Breast epithelium (tissue), 4 donors: ENCODE measurements around the gene LOXL3. TPM values are rescaled to one million over a fixed set of nuclear protein-coding genes. Genes with fewer than 3 reads are reported as not detected.

Source experiments
- DNase-seq, 2 donors: peaks; one replicate each; pipeline ENCODE4 v3.0.0-alpha.2; 2019; ENCODE audit warnings: low spot score in 2 of 2
- H3K27ac ChIP-seq, 2 donors: fragments of 200-600 bp; sonication (generic) in 1 of 2; one replicate each; pipeline ENCODE4 v1.5.1; 2016 to 2019; ENCODE audit warnings: mild to moderate bottlenecking in 1 of 2
- H3K27me3 ChIP-seq, 2 donors: fragments of 200-600 bp; sonication (generic) in 1 of 2; one replicate each; pipeline versions ENCODE4 v1.5.1 to v1.6.0; 2017 to 2019; ENCODE audit warnings: control low read depth in 1 of 2, mild to moderate bottlenecking in 1 of 2
- H3K36me3 ChIP-seq: fragments of 200-600 bp; one replicate; pipeline ENCODE4 v1.5.1; 2019
- H3K4me1 ChIP-seq, 2 donors: fragments of 200-600 bp; sonication (generic); one replicate each; pipeline ENCODE4 v1.5.1; 2016 to 2019; ENCODE audit warnings: control low read depth in 1 of 2
- H3K4me3 ChIP-seq, 3 donors: fragments of 200-600 bp; sonication (generic); 1 replicate in 2 of 3; 2 replicates in 1 of 3; pipeline ENCODE4 v1.5.1; 2016 to 2019; ENCODE audit warnings: mild to moderate bottlenecking in 3 of 3, moderate library complexity in 2 of 3
- H3K9me3 ChIP-seq, 2 donors: fragments of 200-600 bp; sonication (generic) in 1 of 2; one replicate each; pipeline ENCODE4 v1.5.1; 2016 to 2019; ENCODE audit warnings: control low read depth in 1 of 2
- POLR2A ChIP-seq: fragments of 450-650 bp; IDR thresholded peaks from one replicate; pipeline ENCODE4 v1.6.1; 2016; ENCODE audit warnings: antibody characterized with exemption, mild to moderate bottlenecking, moderate library complexity
- POLR2AphosphoS5 ChIP-seq, 3 donors: sonication (generic); formaldehyde crosslinking; IDR thresholded peaks; one replicate each; pipeline ENCODE4 v1.6.1; 2017; ENCODE audit warnings: antibody characterized with exemption in 3 of 3
- intact Hi-C: fragments of 100-400 bp; cut with DNase I; formaldehyde crosslinking; loops from one replicate; pipeline ENCODE4 v1.15.1; 2023; ENCODE audit warnings: low total_unique reads
- total RNA-seq, 3 donors: library from RNA; depleted of rRNA; stranded (reverse); fragments of >200 nt; gene quantifications; one replicate each; pipeline ENCODE4 v1.1.0, GENCODE V29; 2016
- TF ChIP-seq, protein P1 (sequence below), 3 donors: fragments of 450-650 bp; IDR thresholded peaks; one replicate each; pipeline ENCODE4 v1.5.1; 2016 to 2017; ENCODE audit warnings: antibody characterized with exemption in 3 of 3, mild to moderate bottlenecking in 3 of 3, moderate library complexity in 3 of 3

Gene LOXL3
- total RNA-seq, 3 donors from 2014 or later = 3.7 to 7.8 (median 6.6) TPM

DNA sequence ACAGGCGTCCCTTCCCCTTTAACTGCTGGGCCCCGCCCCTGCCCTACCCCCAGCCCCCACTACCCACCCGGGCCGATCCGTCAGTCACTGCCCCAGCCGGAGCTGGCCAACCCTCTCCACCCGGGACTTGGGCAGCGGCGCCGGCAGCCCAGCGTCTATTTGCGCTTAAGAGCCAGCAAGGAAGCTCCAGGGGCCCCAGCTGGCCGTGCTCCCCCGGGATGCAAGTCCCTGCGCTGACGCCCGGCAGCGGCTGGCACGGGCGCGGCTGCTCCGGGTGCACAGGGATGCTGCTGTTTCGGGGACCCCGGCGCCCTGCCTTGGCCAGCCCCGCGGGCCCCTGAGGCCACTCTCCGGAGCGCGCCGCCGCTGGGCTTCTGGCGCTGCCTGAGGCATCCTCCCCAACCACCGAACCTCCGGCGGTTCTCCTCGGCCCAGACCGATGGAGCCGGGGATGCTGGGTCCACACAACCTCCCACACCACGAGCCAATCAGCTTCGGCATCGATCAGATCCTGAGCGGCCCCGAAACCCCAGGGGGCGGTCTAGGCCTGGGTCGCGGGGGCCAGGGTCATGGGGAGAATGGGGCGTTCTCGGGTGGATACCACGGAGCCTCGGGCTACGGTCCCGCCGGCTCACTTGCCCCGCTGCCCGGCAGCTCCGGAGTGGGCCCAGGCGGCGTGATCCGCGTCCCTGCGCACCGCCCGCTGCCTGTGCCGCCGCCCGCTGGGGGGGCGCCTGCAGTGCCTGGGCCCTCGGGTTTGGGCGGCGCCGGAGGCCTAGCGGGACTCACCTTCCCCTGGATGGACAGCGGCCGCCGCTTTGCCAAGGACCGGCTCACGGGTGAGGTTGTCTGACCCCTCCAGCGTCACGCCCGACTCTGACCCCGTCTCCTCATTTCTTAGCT, 39.1 kb downstream of the LOXL3 start, which contains the start of gene TLX2:
TSS of gene TLX2 (plus strand) at position 83 of the 903 bp plus-strand sequence. CDS start at position 440, 357 bp downstream.
- intact Hi-C loops = no loop called here
- Histone ChIP-seq H3K36me3 (no peaks in the 10 kb centered on the region), H3K9me3 (no peaks in the 10 kb centered on the region), H3K27ac (no peak within 1 kb of the TSS), H3K4me3 (peak within 1 kb of the TSS in 1 of 3 donors; percentile 68), H3K4me1 (no peaks in the 10 kb centered on the region), H3K27me3 (peaks cover 17 to 78% of the 10 kb centered on the region in 2 donors)
- TF ChIP-seq, protein P1, sequence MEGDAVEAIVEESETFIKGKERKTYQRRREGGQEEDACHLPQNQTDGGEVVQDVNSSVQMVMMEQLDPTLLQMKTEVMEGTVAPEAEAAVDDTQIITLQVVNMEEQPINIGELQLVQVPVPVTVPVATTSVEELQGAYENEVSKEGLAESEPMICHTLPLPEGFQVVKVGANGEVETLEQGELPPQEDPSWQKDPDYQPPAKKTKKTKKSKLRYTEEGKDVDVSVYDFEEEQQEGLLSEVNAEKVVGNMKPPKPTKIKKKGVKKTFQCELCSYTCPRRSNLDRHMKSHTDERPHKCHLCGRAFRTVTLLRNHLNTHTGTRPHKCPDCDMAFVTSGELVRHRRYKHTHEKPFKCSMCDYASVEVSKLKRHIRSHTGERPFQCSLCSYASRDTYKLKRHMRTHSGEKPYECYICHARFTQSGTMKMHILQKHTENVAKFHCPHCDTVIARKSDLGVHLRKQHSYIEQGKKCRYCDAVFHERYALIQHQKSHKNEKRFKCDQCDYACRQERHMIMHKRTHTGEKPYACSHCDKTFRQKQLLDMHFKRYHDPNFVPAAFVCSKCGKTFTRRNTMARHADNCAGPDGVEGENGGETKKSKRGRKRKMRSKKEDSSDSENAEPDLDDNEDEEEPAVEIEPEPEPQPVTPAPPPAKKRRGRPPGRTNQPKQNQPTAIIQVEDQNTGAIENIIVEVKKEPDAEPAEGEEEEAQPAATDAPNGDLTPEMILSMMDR (IDR thresholded peaks at IDR 0.05) = no peak
- no peak for TF ChIP-seq POLR2A
- TF ChIP-seq POLR2AphosphoS5 (IDR thresholded peaks at IDR 0.05) = no peak
- DNase-seq = no peak

DNA sequence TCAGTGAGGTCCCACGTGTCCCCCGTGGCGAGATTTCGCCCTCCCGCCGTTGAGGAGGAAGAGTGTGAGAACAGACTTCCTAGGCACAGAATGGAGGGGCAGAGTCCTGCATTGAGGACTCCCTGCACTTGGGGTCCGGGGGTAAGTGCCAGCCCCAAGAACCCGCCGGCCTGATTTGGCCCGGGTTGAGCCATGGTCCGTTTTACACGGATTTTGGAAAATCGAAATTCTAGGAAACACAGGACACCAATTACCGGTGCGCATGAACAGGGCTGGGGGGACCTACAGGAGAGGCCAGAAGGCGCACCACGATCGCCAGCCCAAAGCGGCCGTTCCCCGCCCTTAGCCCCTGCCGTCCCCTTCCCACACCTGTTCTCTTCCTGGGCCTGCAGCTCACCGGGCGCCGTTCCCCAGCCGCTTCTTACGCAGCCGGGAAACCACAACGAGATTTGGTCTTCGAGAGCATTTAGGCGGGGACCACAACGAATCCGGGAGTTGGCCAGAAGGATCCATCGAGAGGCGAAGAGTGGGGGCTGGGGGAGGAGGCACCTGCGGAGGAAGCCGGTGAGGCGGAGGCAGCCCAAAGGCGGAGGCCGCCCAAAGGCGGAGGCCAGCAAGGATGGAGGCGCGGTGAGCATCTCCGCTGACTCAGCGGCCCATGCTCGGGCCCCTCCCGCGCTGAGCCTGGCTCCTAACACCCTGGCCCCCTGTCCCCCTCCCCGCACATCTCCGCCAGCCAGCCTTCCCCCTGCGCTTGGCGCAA, 40.0 kb downstream of the LOXL3 start:
- peak overlapping the region in 1 of 3 donors; percentile 68 for H3K4me3 ChIP-seq

DNA sequence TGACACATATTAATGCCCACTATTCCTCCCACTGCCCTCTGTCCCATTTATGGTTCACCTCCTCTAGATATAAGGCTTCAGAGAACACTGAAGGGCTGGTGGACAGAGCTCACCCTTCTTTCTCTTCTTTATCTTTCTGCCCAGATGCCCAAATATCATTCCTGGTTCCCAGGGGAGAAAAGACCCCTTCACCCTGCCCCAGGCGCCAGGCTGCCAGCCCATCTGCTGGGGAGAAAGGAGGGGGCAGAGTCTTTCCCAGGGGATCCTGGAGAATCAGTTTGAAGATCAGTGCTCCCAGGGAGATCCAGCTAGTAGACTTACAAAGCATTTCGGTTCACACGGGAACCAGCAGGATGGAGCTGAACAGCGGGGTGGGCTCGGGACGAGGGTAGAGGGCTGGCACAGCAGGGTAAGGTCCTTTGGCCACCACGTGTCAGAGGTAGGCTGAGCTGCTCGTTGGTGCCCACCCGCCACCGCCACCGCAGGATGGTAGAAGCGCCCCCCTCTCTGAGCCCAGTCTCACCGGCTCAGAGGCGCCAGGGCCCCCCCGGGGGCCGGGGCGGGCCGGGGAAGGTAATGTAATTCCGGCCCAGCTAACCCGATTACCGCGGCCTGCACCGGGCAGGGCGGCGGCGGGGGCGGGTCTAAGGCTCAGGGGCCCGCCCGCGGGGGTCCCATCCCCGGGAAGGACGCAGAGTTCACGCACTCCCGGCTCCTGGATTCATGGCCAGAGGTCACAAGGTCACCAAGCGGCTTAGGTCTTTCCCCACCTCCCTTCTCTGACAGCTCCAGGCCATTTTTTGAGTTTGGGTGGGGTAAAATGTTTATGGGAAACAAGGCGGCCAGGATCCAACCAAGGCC, 40.8 kb downstream of the LOXL3 start:
- no peaks in the 10 kb centered on the region for H3K9me3 ChIP-seq
- H3K4me3 ChIP-seq = no peak overlapping the region
- peaks cover 17 to 61% of the 10 kb centered on the region in 2 donors for H3K27me3 ChIP-seq
- intact Hi-C loops = no loop called here
- TF ChIP-seq, protein P1 (IDR thresholded peaks at IDR 0.05) = no peak
- no peak for TF ChIP-seq POLR2A
- H3K4me1 ChIP-seq = no peaks in the 10 kb centered on the region
- no peaks in the 10 kb centered on the region for H3K36me3 ChIP-seq
- DNase-seq = no peak
- no peak overlapping the region for H3K27ac ChIP-seq

More for the DNA sequence above, 40.0 kb downstream of the LOXL3 start:
- no peaks in the 10 kb centered on the region for H3K36me3 ChIP-seq
- peaks cover 17 to 69% of the 10 kb centered on the region in 2 donors for H3K27me3 ChIP-seq
- TF ChIP-seq POLR2A (no peak), POLR2AphosphoS5 (IDR thresholded peaks at IDR 0.05) (peak; percentile 29 to 61 (median 52))
- H3K4me1 ChIP-seq = no peaks in the 10 kb centered on the region
- intact Hi-C loops = no loop called here
- H3K9me3 ChIP-seq = no peaks in the 10 kb centered on the region
- no peak overlapping the region for H3K27ac ChIP-seq
- no peak for DNase-seq

DNA sequence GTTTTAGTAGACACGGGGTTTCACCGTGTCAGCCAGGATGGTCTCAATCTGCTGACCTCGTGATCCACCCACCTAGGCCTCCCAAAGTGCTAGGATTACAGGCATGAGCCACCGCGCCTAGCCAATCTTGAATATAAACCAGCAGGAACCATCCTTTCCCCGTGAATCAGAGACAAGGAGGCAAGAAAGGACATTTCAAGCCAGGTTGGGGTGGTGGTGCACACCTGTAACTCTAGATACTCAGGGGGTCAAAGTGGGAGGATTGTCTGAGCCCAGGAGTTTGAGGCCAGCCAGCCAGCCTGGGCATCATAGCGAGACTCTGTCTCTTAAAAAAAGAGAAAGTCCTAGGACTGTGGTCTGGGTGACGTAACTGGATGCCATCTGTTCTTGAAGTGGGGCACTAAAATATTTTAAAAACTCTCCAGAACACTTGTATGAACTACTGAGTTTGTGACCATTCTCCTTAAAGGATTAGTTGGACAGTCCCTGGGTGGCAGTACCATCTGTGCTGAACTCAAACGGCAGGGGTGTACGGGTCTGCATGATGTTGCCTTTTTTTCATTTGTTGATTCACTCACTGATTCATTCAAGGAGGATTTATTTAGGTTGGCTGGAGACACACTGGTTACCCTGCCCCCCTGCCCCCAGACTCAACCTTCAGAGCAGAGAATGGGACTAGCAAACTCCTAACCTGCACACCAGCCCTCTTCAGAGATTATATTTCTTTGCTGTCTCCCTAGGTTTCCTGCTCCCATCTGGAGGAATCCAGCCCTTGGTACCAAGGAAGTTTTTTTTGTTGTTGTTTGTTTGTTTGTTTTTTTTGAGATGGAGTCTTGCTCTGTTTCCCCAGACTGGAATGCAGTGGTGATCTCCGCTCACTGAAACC, 42.4 kb downstream of the LOXL3 start:
- intact Hi-C loops = no loop called here
- Histone ChIP-seq H3K4me1 (peaks cover 0 to 6% of the 10 kb centered on the region in 2 donors), H3K27ac (no peak overlapping the region), H3K9me3 (no peaks in the 10 kb centered on the region), H3K27me3 (peaks cover 15 to 45% of the 10 kb centered on the region in 2 donors), H3K36me3 (no peaks in the 10 kb centered on the region), H3K4me3 (no peak overlapping the region)
- DNase-seq = no peak
- TF ChIP-seq POLR2AphosphoS5 (IDR thresholded peaks at IDR 0.05) (no peak), POLR2A (no peak)
- TF ChIP-seq, protein P1 (IDR thresholded peaks at IDR 0.05) = no peak
